Smooth muscle cell of the umbilical artery (primary cell): Measurements from ENCODE around the gene GAGE2A. TPM values are rescaled to one million over a fixed set of nuclear protein-coding genes. Genes with fewer than 3 reads are reported as not detected.

Source experiments
- total RNA-seq: library from RNA; depleted of rRNA; stranded (reverse); fragments of >200 nt; gene quantifications from 2 replicates; pipeline ENCODE4 v1.2.3, GENCODE V29; 2014

Gene GAGE2A
- total RNA-seq, result not detected in 2 replicates

DNA sequence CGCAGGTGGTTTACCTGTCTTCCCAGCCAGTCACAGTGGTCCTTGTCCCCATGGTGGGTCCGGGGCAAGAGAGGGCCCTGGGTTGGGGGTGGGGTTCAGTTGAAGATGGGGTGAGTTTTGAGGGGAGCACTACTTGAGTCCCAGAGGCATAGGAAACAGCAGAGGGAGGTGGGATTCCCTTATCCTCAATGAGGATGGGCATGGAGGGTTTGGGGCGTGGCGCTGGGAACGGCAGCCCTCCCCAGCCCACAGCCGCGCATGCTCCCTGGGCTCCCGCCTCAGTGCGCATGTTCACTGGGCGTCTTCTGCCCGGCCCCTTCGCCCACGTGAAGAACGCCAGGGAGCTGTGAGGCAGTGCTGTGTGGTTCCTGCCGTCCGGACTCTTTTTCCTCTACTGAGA is at the start of gene GAGE2A:
Gene GAGE2A, plus strand, starts transcription at position 301 of the 400 bp plus-strand sequence. CDS start 1,155 bp downstream, outside the sequence.

DNA sequence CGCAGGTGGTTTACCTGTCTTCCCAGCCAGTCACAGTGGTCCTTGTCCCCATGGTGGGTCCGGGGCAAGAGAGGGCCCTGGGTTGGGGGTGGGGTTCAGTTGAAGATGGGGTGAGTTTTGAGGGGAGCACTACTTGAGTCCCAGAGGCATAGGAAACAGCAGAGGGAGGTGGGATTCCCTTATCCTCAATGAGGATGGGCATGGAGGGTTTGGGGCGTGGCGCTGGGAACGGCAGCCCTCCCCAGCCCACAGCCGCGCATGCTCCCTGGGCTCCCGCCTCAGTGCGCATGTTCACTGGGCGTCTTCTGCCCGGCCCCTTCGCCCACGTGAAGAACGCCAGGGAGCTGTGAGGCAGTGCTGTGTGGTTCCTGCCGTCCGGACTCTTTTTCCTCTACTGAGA is 47.9 kb upstream of the GAGE2A start, which contains the start of gene GAGE12D:
Gene GAGE12D, plus strand, starts transcription at position 301 of the 400 bp plus-strand sequence. CDS start 1,155 bp downstream, outside the sequence.

GRCh38 chrX:49550989-49551388 is 38.3 kb upstream of the GAGE2A start, which contains the start of gene GAGE12E:
GAGE12E (plus strand) TSS chrX:49551289; CDS start chrX:49552444, 1,155 bp downstream.

GRCh38 chrX:49560542-49560941 is 28.8 kb upstream of the GAGE2A start, which contains the start of gene GAGE12F:
GAGE12F (plus strand) TSS chrX:49560842; CDS start chrX:49561997, 1,155 bp downstream.

GRCh38 chrX:49570100-49570499 is 19.2 kb upstream of the GAGE2A start, which contains the start of gene GAGE12G:
GAGE12G (plus strand) TSS chrX:49570400; CDS start chrX:49571555, 1,155 bp downstream.

GRCh38 chrX:49579649-49580048 is 9.6 kb upstream of the GAGE2A start, which contains the start of gene GAGE12H:
GAGE12H (plus strand) TSS chrX:49579949; CDS start chrX:49581104, 1,155 bp downstream.

DNA sequence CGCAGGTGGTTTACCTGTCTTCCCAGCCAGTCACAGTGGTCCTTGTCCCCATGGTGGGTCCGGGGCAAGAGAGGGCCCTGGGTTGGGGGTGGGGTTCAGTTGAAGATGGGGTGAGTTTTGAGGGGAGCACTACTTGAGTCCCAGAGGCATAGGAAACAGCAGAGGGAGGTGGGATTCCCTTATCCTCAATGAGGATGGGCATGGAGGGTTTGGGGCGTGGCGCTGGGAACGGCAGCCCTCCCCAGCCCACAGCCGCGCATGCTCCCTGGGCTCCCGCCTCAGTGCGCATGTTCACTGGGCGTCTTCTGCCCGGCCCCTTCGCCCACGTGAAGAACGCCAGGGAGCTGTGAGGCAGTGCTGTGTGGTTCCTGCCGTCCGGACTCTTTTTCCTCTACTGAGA is 9.4 kb downstream of the GAGE2A start, which contains the start of gene GAGE1:
Gene GAGE1, plus strand, starts transcription at position 301 of the 400 bp plus-strand sequence. CDS start 1,155 bp downstream, outside the sequence.

Other genes with a start within 250 kb of the GAGE2A start
- gene GAGE12C, start 57.3 kb upstream of the GAGE2A start, total RNA-seq, result not detected in 2 replicates
- gene GAGE12D, start 47.8 kb upstream of the GAGE2A start, total RNA-seq, result not detected in 2 replicates
- gene GAGE12E, start 38.2 kb upstream of the GAGE2A start, total RNA-seq, result not detected in 2 replicates
- gene GAGE12F, start 28.7 kb upstream of the GAGE2A start, total RNA-seq, result not detected in 2 replicates
- gene GAGE12G, start 19.1 kb upstream of the GAGE2A start, total RNA-seq, result not detected in 2 replicates
- not detected in 2 replicates for gene GAGE12H, start 9.5 kb upstream of the GAGE2A start, total RNA-seq
- not detected in 2 replicates for gene GAGE1, start 9.5 kb downstream of the GAGE2A start, total RNA-seq
- not detected in 2 replicates for gene PAGE1, start 106.5 kb downstream of the GAGE2A start, total RNA-seq
- not detected in 2 replicates for gene PAGE4, start 239.8 kb downstream of the GAGE2A start, total RNA-seq